ENCODE data around the gene SASH1.

SASH1 gene

GRCh38 chr6:148471624-148472159, 129.1 kb downstream of the SASH1 start:
- H3K27ac ChIP-seq = no peak overlapping the region
- no peak for DNase-seq (ENCODE audit: low read depth, low spot score)

GRCh38 chr6:148472171-148473105, 129.8 kb downstream of the SASH1 start:
- DNase-seq (ENCODE audit: low read depth, low spot score) = no peak
- H3K27ac ChIP-seq = no peak overlapping the region

DNA sequence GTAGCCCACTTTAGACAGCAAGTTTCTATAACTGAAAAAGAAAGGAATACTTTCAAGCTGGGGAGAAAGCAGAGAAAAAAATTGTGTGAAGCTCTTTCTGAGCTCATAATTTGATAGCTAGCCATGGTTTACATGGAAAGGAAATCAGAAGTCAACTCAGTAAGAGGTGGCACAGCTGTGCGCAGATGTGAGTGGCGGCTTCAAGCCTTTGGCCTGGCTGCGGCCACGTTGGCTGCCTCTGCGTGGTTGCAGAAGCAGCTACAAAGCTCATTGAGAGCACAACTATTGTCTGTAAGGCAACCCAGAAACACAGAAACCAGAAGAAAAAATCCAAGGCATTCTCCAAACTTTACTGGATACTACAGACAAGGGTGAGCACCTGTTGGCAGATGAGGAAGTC, 136.9 kb downstream of the SASH1 start:
- no peak overlapping the region for H3K27ac ChIP-seq
- DNase-seq (ENCODE audit: low read depth, low spot score) = no peak

DNA sequence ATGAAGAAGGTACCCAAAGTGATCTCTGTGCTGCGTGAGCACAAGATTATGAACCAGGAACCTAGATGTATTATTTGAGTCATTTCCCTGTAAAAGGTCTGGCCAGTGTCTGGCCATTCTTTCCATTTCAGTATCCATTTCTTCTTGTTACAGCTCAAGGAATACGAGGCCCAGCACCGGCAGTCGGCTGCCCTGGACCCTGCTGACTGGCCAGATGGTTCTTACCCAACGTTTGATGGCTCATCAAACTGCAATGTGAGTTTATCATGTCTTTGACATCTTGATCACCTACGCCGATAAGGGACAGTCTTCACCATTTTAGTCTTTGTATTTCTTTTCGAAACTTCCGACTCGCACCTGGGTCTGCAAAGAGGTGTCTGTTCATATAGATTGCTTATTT, 144.8 kb downstream of the SASH1 start:
- no peak overlapping the region for H3K27ac ChIP-seq
- DNase-seq (ENCODE audit: low read depth, low spot score) = no peak

GRCh38 chr6:148491638-148492251, 149.1 kb downstream of the SASH1 start:
- DNase-seq (ENCODE audit: low read depth, low spot score) = no peak
- no peak overlapping the region for H3K27ac ChIP-seq

- DNase-seq (ENCODE audit: low read depth, low spot score) = no peak
These were observed 150.1 kb downstream of the SASH1 start for GRCh38 chr6:148492654-148493290.

DNA sequence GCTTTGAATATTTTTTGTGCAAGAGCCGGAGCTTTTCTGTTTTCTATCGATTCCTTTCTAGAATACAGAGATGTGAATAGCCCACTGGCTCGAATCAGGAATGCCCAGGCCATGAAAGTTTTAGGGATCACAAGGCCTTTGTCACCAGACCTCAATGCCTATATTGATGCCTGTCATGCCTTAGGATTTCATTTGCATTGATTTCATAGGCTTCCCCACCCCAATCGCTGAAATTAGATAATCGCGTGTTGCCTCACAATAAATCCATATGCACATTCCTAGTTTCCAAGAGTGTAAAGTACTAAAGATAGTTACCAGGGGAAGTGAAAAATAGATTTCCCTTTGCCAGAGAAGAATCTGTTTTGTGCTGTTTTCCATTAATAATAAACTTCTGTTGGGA, 150.8 kb downstream of the SASH1 start:
- H3K27ac ChIP-seq = no peak overlapping the region
- no peak for DNase-seq (ENCODE audit: low read depth, low spot score)

More at GRCh38 chr6:148492654-148493290, 150.1 kb downstream of the SASH1 start:
- H3K27ac ChIP-seq = no peak overlapping the region

GRCh38 chr6:148494226-148494625, 151.6 kb downstream of the SASH1 start:
- H3K27ac ChIP-seq = no peak overlapping the region
- no peak for DNase-seq (ENCODE audit: low read depth, low spot score)

DNA sequence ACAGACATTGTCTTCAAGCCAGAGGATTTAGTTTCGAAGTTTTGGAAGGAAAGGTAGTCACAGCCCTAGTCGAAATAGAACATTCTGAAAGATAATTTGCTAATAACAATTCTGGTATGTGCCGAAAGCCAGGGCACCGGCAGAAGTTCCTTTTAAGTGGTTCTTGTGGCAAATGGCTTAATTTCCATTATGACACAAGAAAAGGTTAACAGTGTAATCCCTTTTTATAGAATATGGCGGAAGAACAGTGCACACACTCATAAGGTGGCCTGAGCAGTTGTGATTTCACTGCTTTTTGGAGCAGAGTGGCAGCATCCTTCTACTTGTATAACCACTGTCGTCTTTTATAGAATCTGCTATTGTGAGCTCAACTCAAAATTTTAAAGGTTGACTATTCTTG, 152.4 kb downstream of the SASH1 start:
- no peak for DNase-seq (ENCODE audit: low read depth, low spot score)
- H3K27ac ChIP-seq = no peak overlapping the region

GRCh38 chr6:148497257-148497656, 154.6 kb downstream of the SASH1 start:
- no peak for DNase-seq (ENCODE audit: low read depth, low spot score)
- H3K27ac ChIP-seq = no peak overlapping the region

- DNase-seq (ENCODE audit: low read depth, low spot score) = no peak
- no peak overlapping the region for H3K27ac ChIP-seq
These were observed 155.1 kb downstream of the SASH1 start for GRCh38 chr6:148497717-148498116.

DNA sequence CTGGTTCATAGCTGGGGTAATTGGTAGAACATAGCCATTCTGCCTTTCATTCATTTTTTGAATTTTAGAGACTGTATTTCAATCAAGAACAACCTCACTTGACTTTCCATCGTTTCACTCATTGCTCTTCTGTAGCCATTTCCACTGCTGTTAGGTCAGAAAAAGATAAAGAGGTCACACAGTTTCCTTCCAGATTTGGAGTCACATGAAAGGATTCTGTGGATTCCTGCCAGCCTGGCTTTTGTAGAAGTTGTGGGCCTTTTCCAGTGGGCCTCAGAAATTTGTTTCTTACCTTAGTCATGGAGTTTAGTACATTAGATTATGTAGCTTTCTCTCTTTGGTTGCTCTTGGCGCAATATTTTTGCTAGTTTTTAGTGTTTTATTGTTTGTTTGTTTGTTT, 157.8 kb downstream of the SASH1 start:
- H3K27ac ChIP-seq = no peak overlapping the region
- no peak for DNase-seq (ENCODE audit: low read depth, low spot score)

- no peak overlapping the region for H3K27ac ChIP-seq
- DNase-seq (ENCODE audit: low read depth, low spot score) = no peak
These were observed 158.5 kb downstream of the SASH1 start for GRCh38 chr6:148501178-148501590.

- DNase-seq (ENCODE audit: low read depth, low spot score) = no peak
- no peak overlapping the region for H3K27ac ChIP-seq
These were observed 159.6 kb downstream of the SASH1 start for GRCh38 chr6:148502083-148502772.

- H3K27ac ChIP-seq = no peak overlapping the region
- DNase-seq (ENCODE audit: low read depth, low spot score) = no peak
These were observed 160.1 kb downstream of the SASH1 start for GRCh38 chr6:148502773-148503135.

DNA sequence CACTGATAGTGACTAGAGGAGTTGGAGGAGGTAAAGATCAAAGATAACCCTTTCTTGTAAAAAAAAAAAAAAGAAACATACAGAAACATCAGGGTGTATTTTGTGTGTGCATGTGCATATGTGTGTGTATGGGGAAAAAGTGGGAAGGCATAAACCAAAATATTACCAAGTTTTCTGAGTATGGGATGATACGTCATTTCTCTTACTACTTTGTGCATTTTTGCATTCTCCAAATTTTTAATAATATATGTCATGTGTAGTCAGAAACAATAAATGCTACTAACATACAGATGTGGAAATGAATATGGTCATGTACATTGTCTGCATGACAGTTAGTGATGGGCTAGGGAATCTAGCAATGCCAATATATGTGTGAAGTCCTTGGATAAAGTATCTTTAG, 161.1 kb downstream of the SASH1 start:
- H3K27ac ChIP-seq = no peak overlapping the region
- DNase-seq (ENCODE audit: low read depth, low spot score) = no peak

- no peak for DNase-seq (ENCODE audit: low read depth, low spot score)
- no peak overlapping the region for H3K27ac ChIP-seq
These were observed 165.1 kb downstream of the SASH1 start for GRCh38 chr6:148507774-148508173.

GRCh38 chr6:148508401-148509041, 165.9 kb downstream of the SASH1 start:
- H3K27ac ChIP-seq = no peak overlapping the region
- no peak for DNase-seq (ENCODE audit: low read depth, low spot score)

DNA sequence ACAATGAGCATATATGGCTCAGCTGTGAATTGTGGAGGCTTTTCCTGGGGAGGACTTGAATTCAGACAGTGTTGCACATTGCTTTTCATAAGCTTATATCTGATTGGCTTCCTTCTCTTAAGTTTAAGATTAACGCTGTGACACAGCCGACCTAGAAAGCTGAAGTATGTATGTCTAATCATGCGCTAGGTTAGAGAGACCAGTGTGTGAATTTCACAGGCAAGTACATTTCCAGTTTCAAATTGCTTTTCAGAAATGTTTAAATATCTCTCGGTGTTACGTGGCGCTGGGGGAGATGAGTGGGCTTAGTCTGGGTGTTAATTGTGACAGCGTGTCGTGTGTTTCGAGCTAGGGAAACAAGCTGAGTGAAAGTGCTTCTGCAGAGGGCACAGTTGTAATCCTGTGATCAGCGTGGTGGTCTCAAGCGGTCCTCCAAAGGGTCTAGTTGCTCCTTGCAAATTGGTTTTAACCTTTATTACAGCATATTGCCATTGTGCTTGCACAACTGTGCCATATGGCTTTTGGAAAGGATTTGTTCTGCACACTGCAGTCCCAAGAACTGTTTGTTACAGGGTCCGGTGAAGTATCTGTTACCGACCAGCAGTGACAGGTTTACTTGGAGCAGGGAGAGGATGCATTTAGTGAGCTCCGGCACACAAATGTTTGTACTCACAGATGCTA, 166.6 kb downstream of the SASH1 start:
- no peak overlapping the region for H3K27ac ChIP-seq
- DNase-seq (ENCODE audit: low read depth, low spot score) = no peak

Measured in epithelial cell of prostate (primary cell).